Activated naive CD8-positive, alpha-beta T cell treated with anti-CD3 and anti-CD28 coated beads, Interleukin-2, amount 10 ng/mL, durations not matched to agents 7 days and 5 days (primary cell): ENCODE results near the gene XRCC5. TPM values are rescaled to one million over a fixed set of nuclear protein-coding genes. Genes with fewer than 3 reads are reported as not detected.

Source experiments
- ATAC-seq: fragments of 150-1000 bp; cut with Tn5 transposase; one replicate; pipeline ENCODE4 v1.10.0; 2021; ENCODE audit warnings: low read depth, moderate library complexity
- POLR2A ChIA-PET: fragments of 350-600 bp; sonication (Branson Sonifier 250); formaldehyde crosslinking; loops from one replicate; lab custom pipeline; 2021; ENCODE audit warnings: antibody characterized with exemption; lab: Charles Lee
- DNase-seq: peaks from one replicate; pipeline ENCODE4 v3.0.0; 2021
- H3K27ac Mint-ChIP-seq: one replicate; pipeline ENCODE4 v1.8.0; 2022; ENCODE audit warnings: mild to moderate bottlenecking, mixed read lengths
- H3K27me3 Mint-ChIP-seq: one replicate; pipeline ENCODE4 v1.8.0; 2022; ENCODE audit warnings: mild to moderate bottlenecking, moderate library complexity, mixed read lengths
- H3K36me3 Mint-ChIP-seq: one replicate; pipeline ENCODE4 v1.8.0; 2021; ENCODE audit warnings: mild to moderate bottlenecking, mixed read lengths
- H3K4me1 Mint-ChIP-seq: one replicate; pipeline ENCODE4 v1.8.0; 2021; ENCODE audit warnings: mixed read lengths
- H3K4me3 Mint-ChIP-seq: one replicate; pipeline ENCODE4 v1.8.0; 2022; ENCODE audit warnings: mild to moderate bottlenecking, moderate library complexity, mixed read lengths
- H3K9me3 Mint-ChIP-seq: one replicate; pipeline ENCODE4 v1.8.0; 2021; ENCODE audit warnings: mixed read lengths
- total RNA-seq, 2 experiments: library from RNA; stranded (reverse); gene quantifications; one replicate each; pipeline ENCODE4 v1.2.3, GENCODE V29; 2021

XRCC5 gene
- total RNA-seq, 2 experiments from 2014 or later = 268 to 273 TPM

DNA sequence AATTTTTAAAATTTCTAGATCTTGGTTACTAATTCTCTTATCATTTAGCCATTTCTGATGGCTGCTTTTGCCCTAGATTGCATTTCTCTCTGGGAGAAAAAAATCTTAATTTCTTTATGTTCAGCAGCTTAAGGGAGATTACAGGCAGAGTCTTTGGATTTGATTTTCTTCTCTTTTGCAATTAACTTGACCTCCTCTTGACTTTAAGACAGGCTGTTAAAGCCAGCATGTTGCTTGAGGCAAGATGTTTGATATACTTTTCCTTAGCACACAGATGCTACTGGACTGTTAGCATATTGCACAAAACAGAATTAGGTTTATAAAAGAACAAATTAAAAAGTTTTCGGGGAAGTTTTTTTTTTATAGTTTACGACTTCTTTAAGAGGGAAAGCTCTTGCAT, 50.0 kb downstream of the XRCC5 start:
- H3K27me3 Mint-ChIP-seq = no peaks in the 10 kb centered on the region
- H3K27ac Mint-ChIP-seq = no peak overlapping the region
- ATAC-seq (no peak), DNase-seq (no peak)
- H3K4me3 Mint-ChIP-seq = no peak overlapping the region
- peaks cover 43% of the 10 kb centered on the region for H3K36me3 Mint-ChIP-seq
- POLR2A ChIA-PET = interaction anchor here (0.6 kb wide), 1 partner anchor 36 kb away, joined by 3 read pairs; no protein-coding TSS in a partner anchor
- H3K4me1 Mint-ChIP-seq = peaks cover 13% of the 10 kb centered on the region
- H3K9me3 Mint-ChIP-seq = no peaks in the 10 kb centered on the region

- no peak for ATAC-seq
- Mint-ChIP-seq H3K36me3 (peaks cover 44% of the 10 kb centered on the region), H3K9me3 (no peaks in the 10 kb centered on the region), H3K4me3 (no peak overlapping the region), H3K4me1 (peaks cover 15% of the 10 kb centered on the region), H3K27ac (peak overlapping the region; percentile 72), H3K27me3 (no peaks in the 10 kb centered on the region)
- POLR2A ChIA-PET = interaction anchor here (0.7 kb wide), 1 partner anchor 25 kb away, joined by 3 read pairs; no protein-coding TSS in a partner anchor
- no peak for DNase-seq
Measured at GRCh38 chr2:216159646-216160045, 50.5 kb downstream of the XRCC5 start.

GRCh38 chr2:216160786-216161185, 51.6 kb downstream of the XRCC5 start:
- Mint-ChIP-seq H3K27ac (no peak overlapping the region), H3K36me3 (peaks cover 49% of the 10 kb centered on the region), H3K27me3 (no peaks in the 10 kb centered on the region), H3K4me3 (no peak overlapping the region), H3K9me3 (no peaks in the 10 kb centered on the region), H3K4me1 (peaks cover 15% of the 10 kb centered on the region)
- DNase-seq (no peak), ATAC-seq (no peak)
- POLR2A ChIA-PET = no interaction called here

DNA sequence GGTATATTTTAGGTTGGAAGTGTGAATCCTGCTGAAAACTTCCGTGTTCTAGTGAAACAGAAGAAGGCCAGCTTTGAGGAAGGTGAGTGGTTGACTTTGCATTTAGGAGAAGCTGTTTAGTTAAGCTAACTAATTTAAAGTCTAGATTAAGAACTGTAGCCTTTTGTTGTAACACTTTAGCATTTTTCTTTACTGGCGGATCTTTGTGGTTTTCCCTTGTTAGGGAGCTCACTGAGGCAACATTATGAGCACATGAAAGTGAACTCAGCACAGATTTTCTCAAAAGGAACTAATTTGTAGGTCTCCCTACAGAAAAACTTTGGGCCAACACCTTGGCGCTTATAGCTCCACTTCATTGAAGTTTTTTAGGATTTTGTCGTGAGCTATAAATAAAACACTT, 52.8 kb downstream of the XRCC5 start:
- ATAC-seq = no peak
- Mint-ChIP-seq H3K4me3 (no peak overlapping the region), H3K27ac (peak overlapping the region; percentile 49), H3K4me1 (peaks cover 15% of the 10 kb centered on the region), H3K27me3 (no peaks in the 10 kb centered on the region), H3K36me3 (peaks cover 48% of the 10 kb centered on the region), H3K9me3 (no peaks in the 10 kb centered on the region)
- POLR2A ChIA-PET = no interaction called here
- no peak for DNase-seq

- DNase-seq = no peak
- ATAC-seq = no peak
- Mint-ChIP-seq H3K9me3 (no peaks in the 10 kb centered on the region), H3K36me3 (peaks cover 51% of the 10 kb centered on the region), H3K4me1 (peaks cover 14% of the 10 kb centered on the region), H3K27me3 (no peaks in the 10 kb centered on the region), H3K27ac (no peak overlapping the region), H3K4me3 (no peak overlapping the region)
- POLR2A ChIA-PET = no interaction called here
Measured at GRCh38 chr2:216163518-216163917, 54.4 kb downstream of the XRCC5 start.

DNA sequence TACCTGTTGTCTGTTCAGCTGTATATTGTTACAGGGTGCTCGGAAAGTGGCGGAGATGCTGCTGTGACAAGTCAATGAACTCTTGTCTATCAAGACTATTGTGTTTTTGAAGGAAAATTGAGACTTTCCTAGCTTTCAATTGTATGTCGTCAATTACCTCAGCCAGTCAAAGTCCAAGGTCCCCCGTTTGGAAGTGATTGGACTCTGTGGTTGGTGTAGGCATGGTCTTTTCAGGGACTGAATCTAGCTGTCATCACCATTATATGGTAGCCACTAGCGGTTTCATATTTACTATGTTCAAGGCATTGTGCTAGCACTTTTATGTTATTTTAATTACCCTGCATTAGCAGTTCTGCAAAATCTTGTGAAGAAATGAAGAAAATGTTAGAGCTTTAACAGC, 54.9 kb downstream of the XRCC5 start:
- H3K9me3 Mint-ChIP-seq = no peaks in the 10 kb centered on the region
- H3K27me3 Mint-ChIP-seq = no peaks in the 10 kb centered on the region
- ATAC-seq (no peak), DNase-seq (no peak)
- H3K27ac Mint-ChIP-seq = no peak overlapping the region
- H3K36me3 Mint-ChIP-seq = peaks cover 55% of the 10 kb centered on the region
- H3K4me1 Mint-ChIP-seq = peaks cover 14% of the 10 kb centered on the region
- POLR2A ChIA-PET = no interaction called here
- no peak overlapping the region for H3K4me3 Mint-ChIP-seq

DNA sequence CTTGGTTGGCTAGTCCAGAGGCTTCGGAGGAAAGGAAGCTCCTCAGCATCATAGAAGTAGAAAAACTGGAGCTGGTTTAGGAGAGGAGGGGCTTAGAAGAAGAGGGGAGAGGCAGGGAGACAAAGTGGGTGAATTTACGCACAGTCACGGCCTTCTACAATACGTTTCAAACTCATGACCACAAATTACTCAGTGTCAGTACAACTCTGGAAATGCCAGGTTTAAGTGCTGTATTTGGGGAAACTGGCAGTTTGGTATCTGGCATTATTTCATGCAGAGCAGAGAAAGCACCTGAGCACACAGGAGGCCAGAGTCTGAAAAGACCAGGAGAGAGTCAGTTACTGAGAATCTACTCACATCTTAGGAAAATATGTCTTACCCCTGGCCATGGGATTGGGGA, 55.4 kb downstream of the XRCC5 start:
- DNase-seq (no peak), ATAC-seq (no peak)
- Mint-ChIP-seq H3K9me3 (no peaks in the 10 kb centered on the region), H3K36me3 (peaks cover 55% of the 10 kb centered on the region), H3K4me3 (no peak overlapping the region), H3K4me1 (peaks cover 12% of the 10 kb centered on the region), H3K27ac (no peak overlapping the region), H3K27me3 (no peaks in the 10 kb centered on the region)
- POLR2A ChIA-PET = no interaction called here

DNA sequence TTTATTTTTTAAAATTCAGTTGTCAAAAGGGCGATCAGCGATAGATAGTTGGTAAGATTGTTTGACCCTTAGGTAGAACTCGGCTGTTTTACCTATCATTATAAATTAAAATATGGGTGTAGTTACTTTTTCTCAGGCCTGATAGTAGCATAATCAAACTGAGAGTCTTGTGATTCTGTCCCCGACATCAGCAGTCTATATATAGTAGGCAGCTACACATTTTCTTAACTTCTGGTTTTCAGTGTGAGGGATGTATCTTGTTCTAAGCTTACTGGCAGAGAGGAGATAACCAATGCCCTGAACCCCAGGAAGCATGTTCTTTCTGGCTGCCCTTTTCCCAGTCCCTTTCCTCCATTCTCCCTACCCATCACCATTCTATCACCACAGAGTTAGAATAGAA, 56.6 kb downstream of the XRCC5 start:
- DNase-seq = no peak
- no peak overlapping the region for H3K4me3 Mint-ChIP-seq
- ATAC-seq = no peak
- no peaks in the 10 kb centered on the region for H3K9me3 Mint-ChIP-seq
- H3K27me3 Mint-ChIP-seq = no peaks in the 10 kb centered on the region
- H3K4me1 Mint-ChIP-seq = peaks cover 10% of the 10 kb centered on the region
- H3K27ac Mint-ChIP-seq = no peak overlapping the region
- POLR2A ChIA-PET = no interaction called here
- H3K36me3 Mint-ChIP-seq = peaks cover 54% of the 10 kb centered on the region

GRCh38 chr2:216169087-216169486, 59.9 kb downstream of the XRCC5 start:
- H3K27ac Mint-ChIP-seq = no peak overlapping the region
- no peaks in the 10 kb centered on the region for H3K27me3 Mint-ChIP-seq
- no peak overlapping the region for H3K4me3 Mint-ChIP-seq
- H3K36me3 Mint-ChIP-seq = peaks cover 60% of the 10 kb centered on the region
- DNase-seq = no peak
- POLR2A ChIA-PET = no interaction called here
- peaks cover 9% of the 10 kb centered on the region for H3K4me1 Mint-ChIP-seq
- ATAC-seq = no peak
- no peaks in the 10 kb centered on the region for H3K9me3 Mint-ChIP-seq

DNA sequence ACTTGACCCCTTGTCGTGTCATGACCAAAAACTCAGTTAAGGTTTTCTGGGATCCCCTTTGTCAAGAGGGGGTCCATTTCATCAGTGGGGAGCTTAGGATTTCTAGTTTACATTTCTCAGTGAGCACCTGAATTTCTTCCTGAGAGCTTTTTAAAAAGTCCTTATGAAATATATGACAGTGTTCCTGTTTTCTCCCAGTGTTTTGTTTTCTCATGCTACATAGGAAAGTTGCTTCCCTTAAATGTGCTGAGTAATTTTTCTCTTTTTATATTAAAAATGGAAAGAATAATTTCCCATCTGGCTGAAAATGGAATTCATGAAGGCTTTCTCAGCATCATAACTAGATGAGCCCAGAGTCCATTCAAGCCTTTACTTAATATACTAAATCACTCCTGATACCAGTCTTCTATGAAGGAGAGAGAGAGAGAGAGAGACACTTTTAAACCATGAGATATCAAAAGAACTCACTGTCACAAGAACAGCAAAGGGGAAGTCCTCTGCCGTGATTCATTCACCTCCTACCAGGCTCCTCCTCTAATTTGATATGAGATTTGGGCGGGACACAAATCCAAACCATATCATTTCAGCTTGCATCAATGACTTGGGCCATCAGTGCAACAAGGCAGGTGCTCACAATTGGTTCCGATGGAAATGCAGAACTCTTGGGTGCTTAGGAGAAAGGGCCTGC, 61.1 kb downstream of the XRCC5 start:
- Mint-ChIP-seq H3K9me3 (no peaks in the 10 kb centered on the region), H3K4me3 (no peak overlapping the region), H3K36me3 (peaks cover 61% of the 10 kb centered on the region), H3K27me3 (no peaks in the 10 kb centered on the region), H3K4me1 (peaks cover 14% of the 10 kb centered on the region), H3K27ac (peak overlapping the region; percentile 28)
- ATAC-seq (peak; percentile 22), DNase-seq (no peak)
- POLR2A ChIA-PET = interaction anchor here (0.7 kb wide), 1 partner anchor 474 kb away, joined by 3 read pairs; no protein-coding TSS in a partner anchor

DNA sequence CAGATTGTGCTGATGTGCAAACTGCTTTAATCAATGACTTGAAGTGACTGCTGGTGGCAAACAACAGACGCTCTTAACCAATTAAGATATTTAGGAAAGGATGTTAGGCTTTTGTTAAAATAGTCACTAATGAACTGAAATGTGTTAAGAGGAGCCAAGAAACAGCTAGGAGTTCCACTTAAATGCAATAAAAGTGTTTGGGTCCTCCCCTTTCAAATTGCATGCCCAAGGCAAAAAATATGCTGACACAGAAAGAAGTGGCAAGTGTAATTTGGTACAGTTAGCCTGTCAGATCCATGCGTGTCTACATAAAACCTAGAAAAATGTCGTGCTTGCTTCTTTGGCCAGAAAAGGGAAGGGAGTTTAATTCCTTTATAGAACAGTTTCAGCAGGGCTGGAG, 61.9 kb downstream of the XRCC5 start:
- H3K4me1 Mint-ChIP-seq = peaks cover 16% of the 10 kb centered on the region
- H3K4me3 Mint-ChIP-seq = no peak overlapping the region
- no peak overlapping the region for H3K27ac Mint-ChIP-seq

DNA sequence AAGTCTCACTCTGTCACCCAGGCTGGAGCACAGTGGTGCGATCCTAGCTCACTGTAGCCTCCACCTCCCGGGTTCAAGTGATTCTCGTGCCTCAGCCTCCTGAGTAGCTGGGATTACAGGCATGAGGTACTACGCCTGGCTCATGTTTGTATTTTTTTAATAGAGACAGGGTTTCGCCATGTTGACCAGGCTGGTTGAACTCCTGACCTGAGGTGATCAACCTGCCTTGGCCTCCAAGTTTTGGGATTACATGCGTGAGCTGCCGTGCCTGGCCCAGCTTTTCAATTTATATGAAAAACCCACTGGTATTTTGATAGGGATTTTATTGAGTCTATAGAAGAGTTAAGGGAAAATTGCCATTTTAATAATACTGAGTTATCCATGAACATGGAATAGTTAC, 63.3 kb downstream of the XRCC5 start:
- ATAC-seq = no peak
- Mint-ChIP-seq H3K9me3 (no peaks in the 10 kb centered on the region), H3K36me3 (peaks cover 61% of the 10 kb centered on the region), H3K4me3 (no peak overlapping the region), H3K27me3 (no peaks in the 10 kb centered on the region), H3K4me1 (peaks cover 20% of the 10 kb centered on the region), H3K27ac (no peak overlapping the region)
- POLR2A ChIA-PET = interaction anchor here (0.6 kb wide), 1 partner anchor 53 kb away, joined by 3 read pairs; no protein-coding TSS in a partner anchor
- no peak for DNase-seq

More for the DNA sequence above, 61.9 kb downstream of the XRCC5 start:
- ATAC-seq (no peak), DNase-seq (no peak)
- no peaks in the 10 kb centered on the region for H3K9me3 Mint-ChIP-seq
- peaks cover 60% of the 10 kb centered on the region for H3K36me3 Mint-ChIP-seq
- POLR2A ChIA-PET = no interaction called here
- no peaks in the 10 kb centered on the region for H3K27me3 Mint-ChIP-seq

- Mint-ChIP-seq H3K27me3 (no peaks in the 10 kb centered on the region), H3K4me3 (no peak overlapping the region), H3K36me3 (peaks cover 62% of the 10 kb centered on the region), H3K9me3 (no peaks in the 10 kb centered on the region), H3K4me1 (peaks cover 39% of the 10 kb centered on the region), H3K27ac (no peak overlapping the region)
- POLR2A ChIA-PET = no interaction called here
- ATAC-seq (no peak), DNase-seq (no peak)
Measured at GRCh38 chr2:216179015-216179414, 69.9 kb downstream of the XRCC5 start.

GRCh38 chr2:216181351-216181750, 72.2 kb downstream of the XRCC5 start:
- H3K36me3 Mint-ChIP-seq = peaks cover 58% of the 10 kb centered on the region
- no peaks in the 10 kb centered on the region for H3K27me3 Mint-ChIP-seq
- DNase-seq = no peak
- POLR2A ChIA-PET = no interaction called here
- no peaks in the 10 kb centered on the region for H3K9me3 Mint-ChIP-seq
- H3K4me1 Mint-ChIP-seq = peaks cover 39% of the 10 kb centered on the region
- H3K4me3 Mint-ChIP-seq = no peak overlapping the region
- peak overlapping the region; percentile 13 for H3K27ac Mint-ChIP-seq
- ATAC-seq = no peak
